Karpas-422 (cell line): ENCODE measurements around the gene TUBB. TPM values are rescaled to one million over a fixed set of nuclear protein-coding genes. Genes with fewer than 3 reads are reported as not detected.

ENCODE experiments used
- DNase-seq: peaks from one replicate; pipeline ENCODE4 v3.0.0-alpha.2; 2015
- H2AFZ ChIP-seq: fragments of 200-600 bp; sonication (generic); 2 replicates; pipeline ENCODE4 v1.6.1; 2014; ENCODE audit warnings: antibody characterized with exemption, low read length, mixed read lengths
- H3K27ac ChIP-seq: fragments of 200-600 bp; sonication (generic); 2 replicates; pipeline ENCODE4 v1.5.1; 2014; ENCODE audit warnings: mild to moderate bottlenecking, low read length, moderate library complexity
- H3K27me3 ChIP-seq: fragments of 200-600 bp; sonication (generic); 2 replicates; pipeline ENCODE4 v1.6.1; 2014; ENCODE audit warnings: low read length, mixed read lengths
- H3K36me3 ChIP-seq: fragments of 200-600 bp; sonication (generic); 2 replicates; pipeline ENCODE4 v1.6.1; 2014; ENCODE audit warnings: low read length, mixed read lengths; ENCODE audit not compliant: insufficient read depth
- H3K4me1 ChIP-seq: fragments of 200-600 bp; sonication (generic); 2 replicates; pipeline ENCODE4 v1.6.1; 2014; ENCODE audit warnings: mild to moderate bottlenecking, low read length, mixed read lengths
- H3K4me2 ChIP-seq: fragments of 200-600 bp; sonication (generic); 2 replicates; pipeline ENCODE4 v1.6.1; 2014; ENCODE audit warnings: low read length, low read depth, mild to moderate bottlenecking; ENCODE audit not compliant: poor library complexity, severe bottlenecking
- H3K4me3 ChIP-seq: fragments of 200-600 bp; sonication (generic); 2 replicates; pipeline ENCODE4 v1.5.1; 2014; ENCODE audit warnings: mild to moderate bottlenecking, antibody characterized with exemption, low read length, mixed read lengths
- H3K79me2 ChIP-seq: fragments of 200-600 bp; sonication (generic); 2 replicates; pipeline ENCODE4 v1.6.1; 2014; ENCODE audit warnings: mild to moderate bottlenecking, low read length, mixed read lengths
- H3K9ac ChIP-seq: fragments of 200-600 bp; sonication (generic); 2 replicates; pipeline ENCODE4 v1.6.0; 2014; ENCODE audit warnings: low read length
- H3K9me2 ChIP-seq: fragments of 200-600 bp; sonication (generic), shearing (Covaris generic); replicated peaks from 2 replicates; pipeline ENCODE4 v1.6.0; 2014; ENCODE audit warnings: mild to moderate bottlenecking, low read length, moderate library complexity; ENCODE audit not compliant: insufficient read depth
- H3K9me3 ChIP-seq: fragments of 300-700, 200-600 bp; sonication (generic); 2 replicates; pipeline ENCODE4 v1.6.1; 2014; ENCODE audit warnings: low read length, mixed read lengths
- H4K20me1 ChIP-seq: fragments of 200-600 bp; sonication (generic); 2 replicates; pipeline ENCODE4 v1.6.1; 2014; ENCODE audit warnings: mild to moderate bottlenecking, antibody characterized with exemption, low read length, low read depth; ENCODE audit not compliant: insufficient read depth
- total RNA-seq: library from RNA; depleted of rRNA; stranded (reverse); fragments of >200 nt; shearing (Covaris generic); gene quantifications from 2 replicates; pipeline ENCODE4 v1.2.3, GENCODE V29; 2014; ENCODE audit warnings: low replicate concordance

The TUBB gene
- total RNA-seq, 1 experiment from 2014 or later = 427 TPM

GRCh38 chr6:30681766-30682142 is 38.4 kb upstream of the TUBB start:
- Histone ChIP-seq H3K4me1 (peaks cover 60% of the 10 kb centered on the region), H3K9ac (peak overlapping the region; percentile 96), H3K9me2 (no peaks in the 10 kb centered on the region), H3K79me2 (peaks cover 70% of the 10 kb centered on the region), H3K27ac (peak overlapping the region; percentile 98), H3K36me3 (peaks cover 19% of the 10 kb centered on the region), H4K20me1 (peaks cover 8% of the 10 kb centered on the region; the same call in 1 of the 2 replicates), H3K27me3 (no peaks in the 10 kb centered on the region), H3K4me2 (peak overlapping the region; percentile 97), H3K9me3 (no peaks in the 10 kb centered on the region), H2AFZ (no peak overlapping the region), H3K4me3 (peak overlapping the region; percentile 80)
- no peak for DNase-seq

- Histone ChIP-seq H3K4me3 (peak overlapping the region; percentile 80), H3K27me3 (no peaks in the 10 kb centered on the region), H3K36me3 (peaks cover 17% of the 10 kb centered on the region), H2AFZ (no peak overlapping the region), H3K9ac (peak overlapping the region; percentile 96), H4K20me1 (peaks cover 8% of the 10 kb centered on the region; the same call in 1 of the 2 replicates), H3K9me3 (no peaks in the 10 kb centered on the region), H3K4me2 (peak overlapping the region; percentile 97), H3K27ac (peak overlapping the region; percentile 98), H3K4me1 (peaks cover 61% of the 10 kb centered on the region), H3K79me2 (peaks cover 70% of the 10 kb centered on the region), H3K9me2 (no peaks in the 10 kb centered on the region)
- peak; percentile 96 for DNase-seq
These were observed 37.7 kb upstream of the TUBB start for GRCh38 chr6:30682143-30683117.

DNA sequence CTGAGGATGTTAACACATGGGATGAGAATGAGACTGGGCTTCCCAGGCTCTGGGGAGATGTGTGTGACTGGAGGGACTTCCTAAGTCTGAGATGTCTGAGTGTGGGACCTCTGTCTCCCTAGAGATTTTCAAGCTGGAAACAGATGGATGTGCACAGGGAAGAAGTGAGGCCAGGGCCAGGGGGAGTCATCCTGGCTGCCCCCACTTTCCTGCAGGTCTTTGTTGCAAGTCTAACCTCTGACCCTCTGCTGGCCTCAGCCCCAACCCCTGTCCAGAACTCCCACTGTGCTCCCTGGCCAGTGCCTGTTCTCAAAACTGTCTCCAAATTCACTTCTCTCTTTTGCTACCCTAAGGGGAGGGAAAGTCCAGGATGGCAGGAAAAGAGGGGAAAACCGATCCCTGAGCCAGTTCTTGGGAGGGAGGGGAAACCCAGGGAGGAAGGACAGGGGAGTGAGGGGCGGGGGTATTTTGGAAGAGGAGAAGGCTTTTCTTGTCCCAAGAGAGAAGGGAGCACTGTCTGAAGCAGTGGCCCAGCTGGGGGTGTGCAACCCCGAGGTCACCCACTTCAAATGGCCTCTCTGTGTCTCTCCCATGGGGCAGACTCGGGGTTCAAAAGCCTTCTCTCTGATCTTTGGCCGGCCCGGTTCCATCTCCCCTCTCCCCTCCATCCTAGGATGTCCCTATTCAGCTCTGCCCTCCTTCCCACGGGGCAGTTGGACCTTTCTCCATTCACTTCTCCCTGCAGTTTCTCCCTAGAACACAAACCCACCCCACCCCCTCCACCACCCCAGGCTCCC is 36.8 kb upstream of the TUBB start:
- peaks cover 13% of the 10 kb centered on the region for H3K36me3 ChIP-seq
- peaks cover 8% of the 10 kb centered on the region; the same call in 1 of the 2 replicates for H4K20me1 ChIP-seq
- peak overlapping the region; percentile 98 for H3K27ac ChIP-seq
- H3K79me2 ChIP-seq = peaks cover 70% of the 10 kb centered on the region
- H3K9ac ChIP-seq = peak overlapping the region; percentile 96
- peak overlapping the region; percentile 97 for H3K4me2 ChIP-seq
- no peaks in the 10 kb centered on the region for H3K9me2 ChIP-seq
- peak overlapping the region; percentile 80 for H3K4me3 ChIP-seq
- DNase-seq = peak; percentile 65
- H3K9me3 ChIP-seq = no peaks in the 10 kb centered on the region
- peaks cover 70% of the 10 kb centered on the region for H3K4me1 ChIP-seq
- no peaks in the 10 kb centered on the region for H3K27me3 ChIP-seq
- no peak overlapping the region for H2AFZ ChIP-seq

DNA sequence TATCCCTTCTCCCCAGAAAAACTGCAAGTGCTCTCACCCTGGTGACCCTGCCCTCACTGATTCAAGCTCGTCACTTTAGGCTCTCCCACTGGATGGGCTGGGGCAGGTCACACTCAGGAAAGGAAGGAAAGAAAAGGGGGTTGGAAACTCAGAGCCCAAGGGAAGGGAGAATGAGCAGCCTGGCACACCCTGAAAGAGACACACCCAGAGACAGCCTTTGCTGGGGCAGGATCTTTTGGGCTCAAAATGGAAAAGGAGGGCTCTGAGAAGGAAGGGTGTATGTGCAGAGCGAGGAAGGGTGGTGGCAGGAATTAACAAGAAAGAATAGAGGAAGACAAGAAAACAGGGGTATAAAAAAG is 36.2 kb upstream of the TUBB start:
- H3K36me3 ChIP-seq = peaks cover 9% of the 10 kb centered on the region
- H3K79me2 ChIP-seq = peaks cover 66% of the 10 kb centered on the region

GRCh38 chr6:30684386-30685156 is 35.6 kb upstream of the TUBB start:
- Histone ChIP-seq H3K9ac (peak overlapping the region; percentile 96), H3K9me3 (no peaks in the 10 kb centered on the region), H3K4me3 (peak overlapping the region; percentile 80), H3K4me1 (peaks cover 72% of the 10 kb centered on the region), H3K4me2 (peak overlapping the region; percentile 97), H2AFZ (no peak overlapping the region), H3K27me3 (no peaks in the 10 kb centered on the region), H3K79me2 (peaks cover 69% of the 10 kb centered on the region), H3K27ac (peak overlapping the region; percentile 98), H3K36me3 (peaks cover 9% of the 10 kb centered on the region), H3K9me2 (no peaks in the 10 kb centered on the region), H4K20me1 (peaks cover 8% of the 10 kb centered on the region; the same call in 1 of the 2 replicates)
- peak; percentile 90 for DNase-seq

More for the DNA sequence above, 36.2 kb upstream of the TUBB start:
- peaks cover 72% of the 10 kb centered on the region for H3K4me1 ChIP-seq
- no peak overlapping the region for H2AFZ ChIP-seq
- H3K4me2 ChIP-seq = peak overlapping the region; percentile 97
- H3K4me3 ChIP-seq = peak overlapping the region; percentile 80
- H4K20me1 ChIP-seq = peaks cover 8% of the 10 kb centered on the region; the same call in 1 of the 2 replicates
- H3K27ac ChIP-seq = peak overlapping the region; percentile 98
- H3K9ac ChIP-seq = peak overlapping the region; percentile 96
- no peaks in the 10 kb centered on the region for H3K27me3 ChIP-seq
- no peaks in the 10 kb centered on the region for H3K9me2 ChIP-seq
- H3K9me3 ChIP-seq = no peaks in the 10 kb centered on the region
- peak; percentile 56 for DNase-seq

GRCh38 chr6:30685157-30686008 is 34.8 kb upstream of the TUBB start:
- H3K79me2 ChIP-seq = peaks cover 68% of the 10 kb centered on the region
- H3K4me1 ChIP-seq = peaks cover 72% of the 10 kb centered on the region
- H3K27ac ChIP-seq = peak overlapping the region; percentile 98
- peak overlapping the region; percentile 80 for H3K4me3 ChIP-seq
- H3K9me2 ChIP-seq = no peaks in the 10 kb centered on the region
- peaks cover 8% of the 10 kb centered on the region; the same call in 1 of the 2 replicates for H4K20me1 ChIP-seq
- H3K27me3 ChIP-seq = no peaks in the 10 kb centered on the region
- peak overlapping the region; percentile 97 for H3K4me2 ChIP-seq
- H3K9ac ChIP-seq = peak overlapping the region; percentile 96
- peaks cover 9% of the 10 kb centered on the region for H3K36me3 ChIP-seq
- H2AFZ ChIP-seq = no peak overlapping the region
- no peaks in the 10 kb centered on the region for H3K9me3 ChIP-seq
- DNase-seq = peak; percentile 58
